Dedifferentiated amniotic fluid mesenchymal stem cell (primary cell): ENCODE data around the gene PLD4.

ENCODE experiments used
- DNase-seq: peaks from one replicate; pipeline ENCODE4 v3.0.0-alpha.2; 2016; ENCODE audit errors: extremely low spot score

PLD4 gene

DNA sequence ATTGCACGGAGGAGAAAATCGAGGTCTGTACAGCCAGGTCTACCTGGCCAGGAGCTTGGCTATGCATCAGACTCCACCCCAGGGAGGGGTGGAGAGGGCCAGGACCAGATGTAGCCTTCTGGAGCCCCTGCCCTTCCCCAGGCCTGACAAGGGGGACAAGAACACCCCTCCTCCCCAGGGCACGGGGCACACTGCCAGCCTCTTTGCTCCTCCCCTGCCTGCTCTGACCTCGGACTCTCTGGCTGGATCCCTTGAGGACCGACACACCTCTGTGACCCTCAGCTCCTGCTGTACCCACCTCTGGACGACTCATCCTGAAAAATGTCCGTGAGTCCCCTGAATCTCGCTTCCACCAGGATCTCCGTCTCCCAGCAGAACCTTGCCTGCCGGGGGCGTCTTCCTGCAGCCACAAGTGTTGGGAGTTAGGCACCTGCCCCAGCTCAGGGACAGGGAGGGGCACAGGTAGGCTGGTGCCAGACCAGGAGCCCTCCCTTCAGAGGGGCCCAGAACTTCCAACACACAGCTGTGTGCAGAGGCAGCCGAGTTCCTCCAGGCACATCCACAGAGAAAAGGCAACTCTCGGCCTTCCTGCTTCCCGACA, 31.7 kb downstream of the PLD4 start:
- no peak for DNase-seq

DNA sequence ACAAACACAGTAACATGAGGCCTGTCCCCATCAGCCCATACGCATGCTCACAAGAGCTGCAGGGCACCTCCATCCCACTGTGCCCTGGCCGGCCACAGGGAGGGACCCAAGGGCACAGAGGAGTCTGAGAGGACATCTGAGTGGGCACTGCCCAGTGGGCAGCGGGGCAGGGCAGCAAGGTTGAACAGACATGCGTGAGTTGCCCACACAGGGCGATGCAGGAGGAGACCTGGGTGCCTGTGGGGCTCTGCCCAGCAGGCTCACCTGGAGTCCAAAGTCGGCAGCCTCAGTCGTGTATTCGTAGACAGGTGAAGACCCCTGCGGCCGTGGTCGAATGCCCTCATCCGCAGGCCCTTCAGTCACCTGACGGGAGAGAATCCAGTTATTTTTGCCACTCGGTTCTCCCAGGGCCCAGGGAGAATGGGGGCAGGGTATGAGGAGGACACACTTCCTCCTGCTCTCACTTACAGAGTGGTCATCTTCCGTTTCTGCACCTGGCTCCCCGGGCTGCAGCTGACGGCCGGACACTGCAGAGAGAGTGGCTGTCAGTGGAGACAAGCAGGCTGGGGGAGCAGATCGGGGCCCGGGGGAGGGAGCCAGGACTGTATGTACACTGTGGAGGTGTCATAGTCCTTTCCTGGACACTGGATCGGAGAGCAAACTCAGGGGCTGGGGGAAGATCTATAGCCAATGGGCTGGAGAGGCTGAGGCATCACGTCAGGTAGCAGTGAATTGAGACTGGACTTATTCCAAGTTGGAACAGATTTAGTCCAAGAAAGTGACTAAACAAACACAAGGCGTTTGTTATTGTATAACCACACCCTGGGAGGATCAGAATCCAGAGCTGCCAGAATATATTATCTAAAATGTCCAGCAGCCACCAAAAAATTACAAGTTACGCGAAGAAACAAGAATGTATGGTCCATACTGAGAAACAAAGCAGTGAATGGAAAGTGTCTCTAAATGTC, 32.8 kb downstream of the PLD4 start:
- no peak for DNase-seq

DNA sequence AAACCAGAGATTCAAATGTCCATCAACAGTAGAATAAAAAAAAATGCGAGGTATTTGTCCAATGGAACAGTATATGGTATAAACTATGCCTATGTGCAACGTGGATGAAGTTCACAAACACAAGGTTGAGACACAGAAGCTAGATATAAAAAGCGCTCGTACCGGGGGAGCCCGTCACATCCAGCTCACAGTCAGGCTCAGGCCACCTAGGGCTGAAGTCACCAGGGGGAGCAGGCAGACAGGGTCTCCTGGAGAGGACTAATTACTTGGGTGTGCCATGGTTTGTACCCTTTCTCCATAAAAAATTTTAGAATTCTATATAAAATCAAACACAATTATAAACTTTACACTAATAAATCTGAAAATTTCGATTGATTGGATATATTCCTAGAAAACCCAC, 39.9 kb downstream of the PLD4 start:
- no peak for DNase-seq

DNA sequence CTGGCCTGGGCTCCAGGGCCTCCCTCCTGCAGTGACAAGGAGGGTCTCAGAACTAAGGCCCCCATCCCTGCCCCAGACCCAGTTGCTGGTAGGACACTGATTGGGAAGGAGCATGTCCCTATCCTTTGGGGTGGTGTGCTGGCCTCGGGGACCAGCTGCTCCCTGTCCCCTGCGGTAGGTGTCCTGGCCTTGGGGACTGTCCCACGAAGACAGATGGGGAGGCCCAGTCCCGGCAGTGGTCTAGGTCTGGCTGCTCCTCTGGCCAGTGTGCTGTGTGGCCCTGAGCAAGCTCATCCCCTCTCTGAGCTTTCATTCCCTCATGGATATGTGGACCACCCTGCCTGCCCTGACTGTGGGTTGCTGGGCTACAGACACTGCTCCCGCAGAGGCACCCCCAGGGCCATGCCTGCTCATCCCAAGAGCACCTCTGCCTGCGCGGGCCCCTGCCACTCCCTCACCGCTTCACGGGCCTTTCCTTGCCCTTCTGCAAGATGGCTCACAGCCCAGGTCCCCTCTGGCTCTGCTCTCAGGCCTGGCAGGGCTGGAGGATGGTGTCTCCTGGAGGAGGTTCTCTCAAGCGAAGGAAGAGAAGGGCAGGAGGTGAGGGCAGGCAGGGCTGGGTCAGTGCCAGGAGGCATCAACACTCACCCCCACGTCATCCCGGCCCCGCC, 41.0 kb downstream of the PLD4 start:
- no peak for DNase-seq

GRCh38 chr14:104966261-104966865, 41.7 kb downstream of the PLD4 start:
- no peak for DNase-seq

GRCh38 chr14:104966981-104967385, 42.3 kb downstream of the PLD4 start:
- no peak for DNase-seq

DNA sequence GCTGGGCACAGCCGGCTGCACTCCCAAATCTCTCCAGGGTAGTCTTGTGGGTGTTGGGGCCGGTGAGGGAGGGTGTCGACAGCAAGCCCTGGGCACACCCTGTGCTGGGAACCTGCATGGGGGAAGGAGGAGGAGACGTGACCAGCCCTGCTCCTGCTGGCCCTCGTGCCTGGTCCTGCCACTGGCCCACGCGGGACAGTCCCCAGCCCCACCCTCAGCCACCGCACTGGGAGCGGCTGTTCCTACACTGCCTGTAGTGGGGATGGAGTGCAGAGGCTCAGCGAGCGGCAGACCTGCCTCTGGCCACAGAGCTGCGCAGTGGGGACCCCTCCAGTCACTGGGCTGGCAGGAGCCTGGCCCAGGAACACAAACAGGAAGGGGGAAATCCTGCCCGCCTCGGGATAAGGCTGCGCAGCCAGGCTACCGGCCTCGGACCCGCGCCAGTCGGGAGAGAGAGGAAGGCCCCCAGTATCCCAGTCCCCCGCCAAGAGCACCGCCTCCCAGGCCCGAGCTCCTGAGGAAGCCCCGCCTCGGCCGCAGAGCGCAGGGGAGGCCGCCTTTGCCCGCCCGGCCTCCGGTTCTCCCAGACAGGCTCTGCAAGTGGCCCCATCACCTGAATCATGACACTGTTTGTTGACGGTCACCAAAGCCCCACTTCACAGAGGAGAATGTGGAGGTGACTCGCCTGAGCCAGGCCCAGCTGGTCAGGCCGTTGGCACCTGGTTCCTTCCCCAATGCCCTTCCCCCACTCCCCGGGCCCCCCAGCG, 42.9 kb downstream of the PLD4 start:
- no peak for DNase-seq

GRCh38 chr14:104968153-104968527, 43.5 kb downstream of the PLD4 start:
- peak; percentile 17 for DNase-seq

GRCh38 chr14:104968541-104969401, 44.1 kb downstream of the PLD4 start:
- no peak for DNase-seq

- DNase-seq, result no peak
Observed at GRCh38 chr14:104969741-104970230, 45.1 kb downstream of the PLD4 start.

DNA sequence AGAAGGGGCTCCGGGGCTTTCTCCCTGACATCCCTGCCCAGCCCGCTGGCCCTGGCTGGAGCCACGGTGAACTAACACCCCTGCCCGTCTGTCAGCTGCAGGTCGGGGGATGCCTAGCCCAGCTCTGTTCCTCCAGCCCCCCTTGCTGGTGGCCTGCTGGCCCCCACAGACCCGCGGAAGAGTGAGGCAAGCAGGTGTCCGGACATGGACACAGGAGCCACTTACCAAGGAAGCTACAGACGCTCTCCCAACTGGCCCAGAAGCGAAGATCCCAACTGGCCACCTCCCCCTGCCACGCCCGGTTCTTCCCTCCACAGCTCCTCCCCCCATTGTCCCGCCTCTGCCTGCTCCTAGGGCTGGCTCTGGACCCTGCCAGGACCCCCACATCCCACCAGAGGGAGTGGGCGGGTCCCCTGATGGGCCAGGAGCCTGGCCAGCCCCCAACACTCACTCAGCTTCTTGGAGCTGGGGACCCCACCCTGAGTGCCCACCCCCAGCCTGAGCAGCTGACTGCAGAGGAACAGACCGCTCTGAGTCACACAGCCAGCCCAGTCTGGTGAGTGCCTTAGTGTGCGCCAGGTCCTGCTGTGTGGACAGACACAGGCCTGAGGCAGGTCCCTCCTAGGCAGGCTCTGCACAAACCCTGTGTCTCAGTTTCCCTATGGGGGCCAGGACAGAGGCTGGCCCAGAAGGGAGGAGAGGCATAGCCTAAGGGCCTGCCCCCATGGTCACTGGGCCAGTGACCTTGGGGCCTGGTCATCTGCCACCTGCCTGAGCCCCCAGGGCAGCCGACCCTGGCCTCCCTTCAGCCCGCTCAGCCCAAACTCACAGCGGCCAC, 45.8 kb downstream of the PLD4 start:
- DNase-seq, result peak; percentile 57

GRCh38 chr14:104971447-104972240, 47.0 kb downstream of the PLD4 start:
- no peak for DNase-seq

- DNase-seq, result no peak
Observed at GRCh38 chr14:104972301-104973134, 47.8 kb downstream of the PLD4 start.

DNA sequence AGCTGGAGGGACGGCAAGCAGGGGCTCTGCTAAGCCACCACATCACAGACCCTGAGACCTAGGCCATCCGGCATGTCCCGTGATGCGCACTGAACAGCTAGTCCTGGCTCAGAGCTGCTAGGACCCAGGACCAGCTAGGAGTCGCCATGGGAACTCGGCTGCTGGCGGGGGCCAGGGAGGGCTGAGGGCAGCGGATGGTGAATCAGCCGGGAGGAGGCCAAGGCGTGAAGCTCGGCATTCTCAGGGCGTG, 48.4 kb downstream of the PLD4 start:
- peak; percentile 92 for DNase-seq

DNA sequence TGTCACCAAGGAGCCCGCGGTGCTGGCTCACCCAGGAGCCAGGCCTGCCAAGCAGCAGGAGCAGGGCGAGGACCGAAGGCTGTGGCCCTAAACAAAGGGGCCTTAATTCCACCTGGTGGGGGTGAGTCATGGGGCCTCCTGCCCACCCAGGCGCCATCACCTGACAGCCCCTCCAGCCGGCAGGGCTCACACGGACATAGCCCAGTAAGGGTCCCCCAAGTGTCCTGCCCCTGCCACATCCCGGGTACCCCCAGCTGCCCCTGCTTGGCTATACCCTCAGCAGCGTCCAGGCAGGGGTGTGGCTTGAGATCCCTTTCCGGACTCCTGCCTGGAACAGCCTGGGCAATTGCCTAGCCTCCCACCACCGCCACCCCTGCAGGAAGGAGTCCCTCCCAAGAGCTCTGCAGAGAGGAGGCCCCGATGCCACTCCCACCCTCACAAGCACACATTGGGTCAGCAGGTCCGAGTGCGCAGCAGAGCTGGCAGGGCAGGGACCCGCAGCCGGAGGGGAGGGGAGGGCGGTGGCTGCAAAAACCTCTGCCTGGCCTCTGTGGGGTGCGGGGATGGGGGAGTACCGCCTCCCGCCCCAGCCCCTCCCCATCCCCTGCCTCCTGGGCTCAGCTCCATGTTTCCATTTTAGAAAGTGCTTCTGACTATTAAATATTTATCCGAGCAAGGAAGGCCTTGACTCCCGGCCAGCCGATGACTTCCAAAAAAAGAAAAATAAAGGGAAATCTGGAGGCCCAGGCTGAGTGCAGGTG, 48.9 kb downstream of the PLD4 start:
- DNase-seq, result no peak

DNA sequence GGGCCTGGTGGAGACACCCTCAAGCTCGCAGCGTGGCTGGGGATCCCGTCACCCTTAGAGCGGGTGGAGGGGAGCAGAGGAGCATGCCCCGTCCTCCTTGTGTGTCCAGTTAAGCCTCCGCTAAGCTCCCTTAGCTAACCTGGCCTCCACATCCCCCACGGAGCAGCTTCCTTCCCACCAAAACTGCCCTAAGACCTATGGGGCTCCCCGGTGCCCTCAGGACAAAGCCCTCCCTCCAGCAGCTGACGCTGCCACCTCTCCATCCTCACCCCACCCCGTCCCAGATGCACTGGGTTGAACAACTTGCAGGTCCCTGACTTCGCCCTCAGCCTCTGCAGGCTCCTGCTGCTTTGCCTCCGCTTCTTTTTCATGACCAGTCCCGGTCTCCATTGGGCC, 49.5 kb downstream of the PLD4 start:
- no peak for DNase-seq

- DNase-seq, result no peak
Observed at GRCh38 chr14:104974665-104975390, 50.1 kb downstream of the PLD4 start.
